ENCODE measurements around the gene PLEKHS1. TPM values are rescaled to one million over a fixed set of nuclear protein-coding genes. Genes with fewer than 3 reads are reported as not detected.

PLEKHS1 gene
- total RNA-seq, 1 donor from 2014 or later: 0.52 TPM

- no peaks in the 10 kb centered on the region for H3K9me3 ChIP-seq (ENCODE audit: control insufficient read depth in 3 of 3, low read length in 3 of 3)
- no peak overlapping the region for H3K27ac ChIP-seq (ENCODE audit: low read depth, low read length)
- H3K9ac ChIP-seq (ENCODE audit: low read depth in 1 of 3, low read length in 3 of 3): no peak overlapping the region
- no peaks in the 10 kb centered on the region for H3K36me3 ChIP-seq (ENCODE audit: control insufficient read depth in 3 of 3, insufficient read depth in 3 of 3, low read length in 3 of 3)
- no peaks in the 10 kb centered on the region for H3K4me1 ChIP-seq (ENCODE audit: control insufficient read depth in 3 of 3, insufficient read depth in 3 of 3, low read length in 3 of 3)
- no peak overlapping the region for H3K4me3 ChIP-seq (ENCODE audit: low read length in 3 of 3)
- H3K27me3 ChIP-seq (ENCODE audit: control insufficient read depth in 3 of 3, insufficient read depth in 3 of 3, low read length in 3 of 3): no peaks in the 10 kb centered on the region
These were observed 12.5 kb upstream of the PLEKHS1 start for GRCh38 chr10:113739031-113739430.

GRCh38 chr10:113739577-113739976 is 11.9 kb upstream of the PLEKHS1 start:
- Histone ChIP-seq H3K36me3 (ENCODE audit: control insufficient read depth in 3 of 3, insufficient read depth in 3 of 3, low read length in 3 of 3) (no peaks in the 10 kb centered on the region), H3K4me1 (ENCODE audit: control insufficient read depth in 3 of 3, insufficient read depth in 3 of 3, low read length in 3 of 3) (no peaks in the 10 kb centered on the region), H3K9ac (ENCODE audit: low read depth in 1 of 3, low read length in 3 of 3) (no peak overlapping the region), H3K27ac (ENCODE audit: low read depth, low read length) (no peak overlapping the region), H3K9me3 (ENCODE audit: control insufficient read depth in 3 of 3, low read length in 3 of 3) (no peaks in the 10 kb centered on the region), H3K4me3 (ENCODE audit: low read length in 3 of 3) (no peak overlapping the region), H3K27me3 (ENCODE audit: control insufficient read depth in 3 of 3, insufficient read depth in 3 of 3, low read length in 3 of 3) (no peaks in the 10 kb centered on the region)

GRCh38 chr10:113740850-113741249 is 10.6 kb upstream of the PLEKHS1 start:
- H3K4me3 ChIP-seq (ENCODE audit: low read length in 3 of 3): no peak overlapping the region
- H3K9ac ChIP-seq (ENCODE audit: low read depth in 1 of 3, low read length in 3 of 3): no peak overlapping the region
- H3K4me1 ChIP-seq (ENCODE audit: control insufficient read depth in 3 of 3, insufficient read depth in 3 of 3, low read length in 3 of 3): no peaks in the 10 kb centered on the region
- no peaks in the 10 kb centered on the region for H3K36me3 ChIP-seq (ENCODE audit: control insufficient read depth in 3 of 3, insufficient read depth in 3 of 3, low read length in 3 of 3)
- no peaks in the 10 kb centered on the region for H3K9me3 ChIP-seq (ENCODE audit: control insufficient read depth in 3 of 3, low read length in 3 of 3)
- no peaks in the 10 kb centered on the region for H3K27me3 ChIP-seq (ENCODE audit: control insufficient read depth in 3 of 3, insufficient read depth in 3 of 3, low read length in 3 of 3)
- H3K27ac ChIP-seq (ENCODE audit: low read depth, low read length): no peak overlapping the region

- Histone ChIP-seq H3K27ac (ENCODE audit: low read depth, low read length) (no peak overlapping the region), H3K9ac (ENCODE audit: low read depth in 1 of 3, low read length in 3 of 3) (no peak overlapping the region)
These were observed 9.0 kb upstream of the PLEKHS1 start for GRCh38 chr10:113742466-113742865.

GRCh38 chr10:113743594-113743993 is 7.9 kb upstream of the PLEKHS1 start:
- Histone ChIP-seq H3K4me3 (ENCODE audit: low read length in 3 of 3) (no peak overlapping the region), H3K4me1 (ENCODE audit: control insufficient read depth in 3 of 3, insufficient read depth in 3 of 3, low read length in 3 of 3) (no peaks in the 10 kb centered on the region), H3K9ac (ENCODE audit: low read depth in 1 of 3, low read length in 3 of 3) (no peak overlapping the region), H3K9me3 (ENCODE audit: control insufficient read depth in 3 of 3, low read length in 3 of 3) (no peaks in the 10 kb centered on the region), H3K36me3 (ENCODE audit: control insufficient read depth in 3 of 3, insufficient read depth in 3 of 3, low read length in 3 of 3) (no peaks in the 10 kb centered on the region), H3K27me3 (ENCODE audit: control insufficient read depth in 3 of 3, insufficient read depth in 3 of 3, low read length in 3 of 3) (no peaks in the 10 kb centered on the region), H3K27ac (ENCODE audit: low read depth, low read length) (no peak overlapping the region)

More at GRCh38 chr10:113742466-113742865, 9.0 kb upstream of the PLEKHS1 start:
- H3K4me3 ChIP-seq (ENCODE audit: low read length in 3 of 3): no peak overlapping the region
- no peaks in the 10 kb centered on the region for H3K27me3 ChIP-seq (ENCODE audit: control insufficient read depth in 3 of 3, insufficient read depth in 3 of 3, low read length in 3 of 3)
- no peaks in the 10 kb centered on the region for H3K9me3 ChIP-seq (ENCODE audit: control insufficient read depth in 3 of 3, low read length in 3 of 3)
- no peaks in the 10 kb centered on the region for H3K4me1 ChIP-seq (ENCODE audit: control insufficient read depth in 3 of 3, insufficient read depth in 3 of 3, low read length in 3 of 3)
- no peaks in the 10 kb centered on the region for H3K36me3 ChIP-seq (ENCODE audit: control insufficient read depth in 3 of 3, insufficient read depth in 3 of 3, low read length in 3 of 3)

- Histone ChIP-seq H3K4me1 (ENCODE audit: control insufficient read depth in 3 of 3, insufficient read depth in 3 of 3, low read length in 3 of 3) (no peaks in the 10 kb centered on the region), H3K9ac (ENCODE audit: low read depth in 1 of 3, low read length in 3 of 3) (no peak overlapping the region), H3K36me3 (ENCODE audit: control insufficient read depth in 3 of 3, insufficient read depth in 3 of 3, low read length in 3 of 3) (no peaks in the 10 kb centered on the region), H3K27ac (ENCODE audit: low read depth, low read length) (no peak overlapping the region), H3K4me3 (ENCODE audit: low read length in 3 of 3) (no peak overlapping the region), H3K27me3 (ENCODE audit: control insufficient read depth in 3 of 3, insufficient read depth in 3 of 3, low read length in 3 of 3) (no peaks in the 10 kb centered on the region), H3K9me3 (ENCODE audit: control insufficient read depth in 3 of 3, low read length in 3 of 3) (no peaks in the 10 kb centered on the region)
These were observed 6.1 kb upstream of the PLEKHS1 start for GRCh38 chr10:113745374-113745773.

- Histone ChIP-seq H3K9ac (ENCODE audit: low read depth in 1 of 3, low read length in 3 of 3) (no peak overlapping the region), H3K27ac (ENCODE audit: low read depth, low read length) (no peak overlapping the region), H3K4me3 (ENCODE audit: low read length in 3 of 3) (no peak overlapping the region), H3K4me1 (ENCODE audit: control insufficient read depth in 3 of 3, insufficient read depth in 3 of 3, low read length in 3 of 3) (no peaks in the 10 kb centered on the region), H3K9me3 (ENCODE audit: control insufficient read depth in 3 of 3, low read length in 3 of 3) (no peaks in the 10 kb centered on the region), H3K36me3 (ENCODE audit: control insufficient read depth in 3 of 3, insufficient read depth in 3 of 3, low read length in 3 of 3) (no peaks in the 10 kb centered on the region), H3K27me3 (ENCODE audit: control insufficient read depth in 3 of 3, insufficient read depth in 3 of 3, low read length in 3 of 3) (no peaks in the 10 kb centered on the region)
These were observed 5.1 kb upstream of the PLEKHS1 start for GRCh38 chr10:113746217-113746957.

- H3K9me3 ChIP-seq (ENCODE audit: control insufficient read depth in 3 of 3, low read length in 3 of 3): no peaks in the 10 kb centered on the region
- no peaks in the 10 kb centered on the region for H3K27me3 ChIP-seq (ENCODE audit: control insufficient read depth in 3 of 3, insufficient read depth in 3 of 3, low read length in 3 of 3)
- H3K27ac ChIP-seq (ENCODE audit: low read depth, low read length): no peak overlapping the region
- H3K4me1 ChIP-seq (ENCODE audit: control insufficient read depth in 3 of 3, insufficient read depth in 3 of 3, low read length in 3 of 3): no peaks in the 10 kb centered on the region
- H3K9ac ChIP-seq (ENCODE audit: low read depth in 1 of 3, low read length in 3 of 3): no peak overlapping the region
- H3K4me3 ChIP-seq (ENCODE audit: low read length in 3 of 3): no peak overlapping the region
- H3K36me3 ChIP-seq (ENCODE audit: control insufficient read depth in 3 of 3, insufficient read depth in 3 of 3, low read length in 3 of 3): no peaks in the 10 kb centered on the region
These were observed 1.1 kb downstream of the PLEKHS1 start for GRCh38 chr10:113752553-113752952.

GRCh38 chr10:113753020-113753692 is 1.7 kb downstream of the PLEKHS1 start:
- Histone ChIP-seq H3K36me3 (ENCODE audit: control insufficient read depth in 3 of 3, insufficient read depth in 3 of 3, low read length in 3 of 3) (no peaks in the 10 kb centered on the region), H3K4me3 (ENCODE audit: low read length in 3 of 3) (no peak overlapping the region), H3K4me1 (ENCODE audit: control insufficient read depth in 3 of 3, insufficient read depth in 3 of 3, low read length in 3 of 3) (no peaks in the 10 kb centered on the region), H3K27me3 (ENCODE audit: control insufficient read depth in 3 of 3, insufficient read depth in 3 of 3, low read length in 3 of 3) (no peaks in the 10 kb centered on the region), H3K9me3 (ENCODE audit: control insufficient read depth in 3 of 3, low read length in 3 of 3) (no peaks in the 10 kb centered on the region), H3K27ac (ENCODE audit: low read depth, low read length) (no peak overlapping the region), H3K9ac (ENCODE audit: low read depth in 1 of 3, low read length in 3 of 3) (no peak overlapping the region)

GRCh38 chr10:113754125-113754524 is 2.6 kb downstream of the PLEKHS1 start:
- Histone ChIP-seq H3K36me3 (ENCODE audit: control insufficient read depth in 3 of 3, insufficient read depth in 3 of 3, low read length in 3 of 3) (no peaks in the 10 kb centered on the region), H3K4me1 (ENCODE audit: control insufficient read depth in 3 of 3, insufficient read depth in 3 of 3, low read length in 3 of 3) (no peaks in the 10 kb centered on the region), H3K4me3 (ENCODE audit: low read length in 3 of 3) (no peak overlapping the region), H3K9ac (ENCODE audit: low read depth in 1 of 3, low read length in 3 of 3) (no peak overlapping the region), H3K9me3 (ENCODE audit: control insufficient read depth in 3 of 3, low read length in 3 of 3) (no peaks in the 10 kb centered on the region), H3K27me3 (ENCODE audit: control insufficient read depth in 3 of 3, insufficient read depth in 3 of 3, low read length in 3 of 3) (no peaks in the 10 kb centered on the region), H3K27ac (ENCODE audit: low read depth, low read length) (no peak overlapping the region)
